Iris pigment epithelial cell (primary cell): ENCODE results near the gene DNAJB6.

ENCODE experiments used
- DNase-seq: peaks from one replicate; pipeline ENCODE4 v3.0.0-alpha.2; 2011; ENCODE audit warnings: low read depth

The DNAJB6 gene

GRCh38 chr7:157409753-157410727, 73.2 kb downstream of the DNAJB6 start:
- DNase-seq = no peak

DNA sequence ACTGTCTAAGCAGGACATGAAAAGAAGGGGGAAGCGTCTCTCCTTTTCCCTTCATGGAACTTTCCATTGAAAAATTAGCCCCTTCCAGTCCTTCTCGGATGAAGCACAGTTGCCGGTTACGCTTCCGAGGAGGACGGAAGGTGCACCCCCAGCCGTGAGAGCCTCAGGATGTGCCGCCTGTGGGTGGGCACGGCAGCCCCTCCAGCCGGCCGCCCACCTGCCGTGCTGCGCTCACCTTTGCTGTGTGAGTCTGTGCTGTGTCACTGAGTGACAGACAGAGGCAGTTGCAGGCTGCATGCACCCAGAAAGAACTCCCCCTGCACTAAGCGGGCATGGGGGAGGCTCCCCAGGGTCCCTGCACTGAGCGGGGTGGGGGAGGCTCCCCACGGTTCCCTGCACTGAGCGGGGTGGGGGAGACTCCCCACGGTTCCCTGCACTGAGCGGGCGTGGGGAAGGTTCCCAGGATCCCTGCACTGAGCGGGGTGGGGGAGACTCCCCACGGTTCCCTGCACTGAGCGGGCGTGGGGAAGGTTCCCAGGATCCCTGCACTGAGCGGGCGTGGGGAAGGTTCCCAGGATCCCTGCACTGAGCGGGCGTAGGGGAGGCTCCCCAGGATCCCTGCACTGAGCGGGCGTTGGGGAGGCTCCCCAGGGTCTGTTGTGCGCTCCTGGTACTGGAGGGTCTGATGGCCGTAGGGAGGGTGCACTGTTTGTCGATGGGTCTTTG, 74.2 kb downstream of the DNAJB6 start:
- no peak for DNase-seq

GRCh38 chr7:157411580-157411979, 74.8 kb downstream of the DNAJB6 start:
- peak; percentile 43 for DNase-seq

DNA sequence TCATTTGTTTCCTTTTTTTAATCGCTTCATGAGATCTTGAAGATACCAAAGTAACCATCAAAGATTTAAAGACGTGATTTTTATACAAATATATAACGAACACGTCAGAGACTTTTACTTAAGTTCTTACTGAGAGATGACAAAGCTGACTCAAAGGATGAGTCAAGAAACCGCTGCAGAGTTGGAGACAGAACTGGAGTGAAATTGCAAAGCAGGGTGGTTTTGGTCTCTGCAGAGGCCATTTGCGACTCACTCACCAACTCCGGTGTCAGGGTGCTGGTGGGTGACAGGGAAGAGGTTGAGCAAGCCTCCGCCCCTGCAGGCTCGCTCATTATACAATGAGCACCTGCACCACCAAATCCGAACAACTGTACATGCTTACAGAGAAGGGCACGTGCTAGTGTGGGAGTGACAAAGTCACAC, 75.2 kb downstream of the DNAJB6 start:
- peak; percentile 91 for DNase-seq

GRCh38 chr7:157412491-157413180, 75.8 kb downstream of the DNAJB6 start:
- no peak for DNase-seq

- no peak for DNase-seq
Observed at GRCh38 chr7:157413881-157414701, 77.3 kb downstream of the DNAJB6 start.

DNA sequence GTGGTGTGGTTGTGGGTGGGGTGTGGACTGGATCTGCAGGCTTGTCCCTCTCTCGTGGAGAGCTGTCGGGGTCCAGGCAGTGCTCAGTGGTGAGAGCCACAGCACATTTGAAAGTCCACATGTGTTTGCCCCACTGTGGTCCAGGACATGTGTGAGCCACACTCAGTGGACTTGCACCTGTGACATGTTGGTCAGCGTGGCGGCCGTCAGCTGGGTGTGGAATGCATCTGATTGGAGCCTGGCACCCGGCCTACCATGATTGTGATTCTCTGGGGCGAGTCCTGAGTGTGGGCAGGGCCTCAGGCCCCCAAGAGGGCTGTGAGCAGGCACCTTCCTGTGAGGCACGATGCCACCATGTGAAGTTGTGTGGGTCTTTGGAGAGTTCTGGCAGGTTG, 77.9 kb downstream of the DNAJB6 start:
- DNase-seq = no peak

DNA sequence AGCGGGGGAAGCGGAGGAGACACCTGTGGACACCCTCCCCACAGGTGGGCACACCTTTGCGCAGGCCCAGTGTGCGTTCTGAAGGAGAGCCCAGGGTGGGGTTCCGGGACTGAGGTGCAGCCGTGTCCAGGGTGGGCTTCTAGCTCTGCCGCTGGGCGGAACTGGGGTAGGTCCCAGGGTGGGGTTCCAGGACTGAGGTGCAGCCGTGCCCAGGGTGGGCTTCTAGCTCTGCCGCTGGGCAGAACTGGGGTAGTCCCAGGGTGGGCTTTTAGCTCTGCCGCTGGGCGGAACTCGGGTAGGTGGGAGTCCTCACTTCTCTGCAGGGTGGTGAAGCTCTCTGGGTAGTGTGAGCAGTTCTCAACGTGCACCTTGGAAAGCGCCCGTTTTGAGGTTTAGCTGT, 78.7 kb downstream of the DNAJB6 start:
- DNase-seq = no peak

DNA sequence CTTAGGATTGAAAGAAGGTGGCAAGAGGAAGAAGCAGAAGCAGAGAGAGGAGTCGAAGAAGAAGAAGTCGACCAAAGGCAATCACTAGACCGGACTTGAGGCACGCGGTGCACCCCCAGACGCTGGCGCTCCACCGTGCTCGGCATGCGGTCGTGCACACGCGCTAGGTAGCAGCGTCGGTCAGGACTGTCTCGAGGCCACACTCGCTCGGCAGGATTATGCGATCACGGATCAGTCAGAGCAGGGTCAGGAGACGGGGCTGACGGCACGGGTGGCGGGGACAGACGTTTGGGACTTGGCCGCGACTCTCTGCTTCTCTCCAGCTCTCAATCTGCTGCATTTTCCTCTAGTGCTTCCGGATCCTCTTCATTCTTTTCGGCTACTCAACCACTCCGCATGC, 79.2 kb downstream of the DNAJB6 start:
- DNase-seq = no peak

DNA sequence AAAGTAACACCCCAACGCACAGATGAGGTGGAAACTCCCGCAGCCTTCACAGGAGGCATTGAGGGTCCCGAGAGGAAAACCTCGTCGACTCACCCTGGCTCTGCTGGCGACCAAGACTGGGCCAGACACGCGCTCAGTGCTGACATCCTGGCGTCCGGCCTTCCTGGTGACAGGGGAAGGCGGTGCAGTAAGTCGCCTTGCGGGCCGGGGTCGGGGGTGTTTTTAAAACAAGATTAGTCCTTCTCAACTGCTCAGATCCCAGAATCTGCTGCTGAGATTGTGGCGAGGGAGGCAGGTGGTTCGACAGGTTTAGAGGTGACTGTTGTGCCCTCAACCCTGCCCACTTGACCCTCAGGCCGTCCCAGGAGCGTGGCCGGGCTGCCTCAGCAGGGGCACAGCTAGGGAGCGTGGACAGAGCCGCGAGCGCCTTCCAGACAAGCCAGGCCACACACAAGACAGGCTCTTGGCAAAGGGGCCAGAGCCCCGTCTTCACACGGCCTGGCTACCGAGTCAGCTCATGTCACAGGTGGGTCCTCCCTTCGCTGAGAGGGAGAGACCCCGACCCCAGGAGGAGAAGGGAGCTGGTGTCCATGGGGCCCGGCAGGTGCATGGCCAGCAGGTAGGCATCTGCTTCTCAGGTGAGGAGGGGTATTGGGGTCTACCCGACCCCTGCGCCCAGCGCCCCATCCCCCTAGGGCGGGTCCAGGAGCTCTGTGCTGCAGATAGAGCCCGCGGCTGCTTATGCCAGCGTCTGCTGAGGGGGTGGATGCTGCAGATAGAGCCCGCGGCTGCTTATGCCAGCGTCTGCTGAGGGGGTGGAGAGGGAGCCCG, 81.6 kb downstream of the DNAJB6 start:
- DNase-seq = no peak

DNA sequence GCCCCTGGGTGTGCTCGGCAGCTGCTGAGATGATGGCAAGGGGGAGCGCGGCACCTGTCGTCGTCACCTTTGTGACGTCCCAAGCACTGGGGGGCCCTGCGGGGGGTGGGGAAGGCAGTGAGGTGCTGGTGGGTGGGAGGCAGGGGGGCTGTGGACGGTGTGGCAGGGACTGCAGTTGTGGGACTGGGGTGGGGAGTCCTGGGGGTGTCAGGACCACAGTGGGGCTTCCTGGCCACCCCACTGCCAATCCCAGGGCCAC, 82.2 kb downstream of the DNAJB6 start:
- DNase-seq = no peak

DNA sequence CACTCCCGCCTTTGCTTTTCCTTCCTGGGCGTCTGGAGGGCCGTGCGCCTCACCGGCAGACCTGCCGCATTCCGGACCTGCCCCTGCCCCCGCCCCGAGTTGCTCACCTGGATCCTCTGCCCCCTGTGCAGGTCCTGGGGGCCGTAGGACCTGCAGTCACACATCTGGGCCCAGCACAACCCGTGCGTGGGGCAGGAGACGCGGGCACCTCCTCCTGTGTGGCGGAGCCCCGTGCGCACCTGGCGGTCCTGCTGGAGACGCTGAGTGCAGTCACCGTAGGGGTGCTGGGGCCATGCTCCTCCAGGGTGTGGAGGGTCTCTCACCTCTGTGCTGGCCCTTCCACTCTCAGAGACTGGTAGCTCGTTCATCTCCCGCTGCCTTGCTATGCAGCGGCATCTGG, 85.5 kb downstream of the DNAJB6 start:
- no peak for DNase-seq

DNA sequence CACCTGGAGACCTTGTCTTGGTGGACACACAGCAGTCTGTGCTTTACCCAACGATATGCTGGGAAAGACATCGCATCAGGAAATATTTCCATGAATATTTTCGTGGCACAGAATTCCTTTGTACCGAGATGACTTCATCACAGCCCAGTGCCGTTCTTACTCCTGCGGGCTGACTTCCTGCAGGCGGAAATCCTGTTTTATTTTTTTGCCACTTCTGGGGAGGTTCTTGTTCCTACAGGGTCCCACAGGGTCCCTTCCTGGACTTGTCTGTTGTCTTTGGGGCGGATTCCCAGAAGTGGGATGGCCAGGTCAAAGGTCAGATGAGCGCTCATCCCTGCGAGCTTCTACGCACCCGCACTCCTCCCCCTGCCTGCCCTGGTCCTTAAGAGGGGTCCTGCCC, 86.5 kb downstream of the DNAJB6 start:
- DNase-seq = peak; percentile 21

DNA sequence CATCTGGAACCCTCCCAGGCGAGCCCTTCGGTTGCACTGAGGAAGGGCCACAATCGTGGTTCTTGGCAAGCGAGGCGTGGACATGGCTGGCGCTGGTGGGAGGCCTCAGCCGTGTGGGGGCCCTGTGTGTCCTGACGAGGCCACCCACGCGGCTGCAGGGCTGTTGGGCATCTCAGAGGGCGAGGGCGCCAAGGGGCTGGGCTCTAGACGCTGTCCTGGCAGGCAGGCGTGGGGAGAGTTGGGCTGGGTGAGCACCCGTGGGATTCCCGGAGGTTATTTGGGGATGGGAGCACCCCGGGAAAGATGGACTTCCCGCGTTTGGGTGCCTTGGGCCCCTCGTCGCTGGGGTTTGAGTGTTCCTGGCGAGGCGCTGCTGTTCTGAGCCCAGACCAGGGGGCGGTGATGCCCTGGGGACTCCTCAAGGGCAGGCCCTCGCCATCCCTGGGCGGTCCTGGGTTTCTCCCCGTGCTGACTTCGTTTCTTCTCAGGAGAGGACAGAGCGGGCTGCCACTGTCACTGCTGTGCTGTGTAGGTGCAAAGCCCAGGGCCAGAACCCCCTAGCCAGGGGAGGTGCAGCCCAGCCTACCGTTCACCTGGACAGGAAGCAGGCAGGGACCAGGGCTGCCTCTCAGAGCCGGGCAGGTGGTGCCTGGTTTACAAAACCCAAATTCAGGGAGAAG, 87.2 kb downstream of the DNAJB6 start:
- DNase-seq = no peak

GRCh38 chr7:157425137-157425731, 88.4 kb downstream of the DNAJB6 start:
- no peak for DNase-seq

GRCh38 chr7:157425761-157426160, 89.0 kb downstream of the DNAJB6 start:
- DNase-seq = no peak

DNA sequence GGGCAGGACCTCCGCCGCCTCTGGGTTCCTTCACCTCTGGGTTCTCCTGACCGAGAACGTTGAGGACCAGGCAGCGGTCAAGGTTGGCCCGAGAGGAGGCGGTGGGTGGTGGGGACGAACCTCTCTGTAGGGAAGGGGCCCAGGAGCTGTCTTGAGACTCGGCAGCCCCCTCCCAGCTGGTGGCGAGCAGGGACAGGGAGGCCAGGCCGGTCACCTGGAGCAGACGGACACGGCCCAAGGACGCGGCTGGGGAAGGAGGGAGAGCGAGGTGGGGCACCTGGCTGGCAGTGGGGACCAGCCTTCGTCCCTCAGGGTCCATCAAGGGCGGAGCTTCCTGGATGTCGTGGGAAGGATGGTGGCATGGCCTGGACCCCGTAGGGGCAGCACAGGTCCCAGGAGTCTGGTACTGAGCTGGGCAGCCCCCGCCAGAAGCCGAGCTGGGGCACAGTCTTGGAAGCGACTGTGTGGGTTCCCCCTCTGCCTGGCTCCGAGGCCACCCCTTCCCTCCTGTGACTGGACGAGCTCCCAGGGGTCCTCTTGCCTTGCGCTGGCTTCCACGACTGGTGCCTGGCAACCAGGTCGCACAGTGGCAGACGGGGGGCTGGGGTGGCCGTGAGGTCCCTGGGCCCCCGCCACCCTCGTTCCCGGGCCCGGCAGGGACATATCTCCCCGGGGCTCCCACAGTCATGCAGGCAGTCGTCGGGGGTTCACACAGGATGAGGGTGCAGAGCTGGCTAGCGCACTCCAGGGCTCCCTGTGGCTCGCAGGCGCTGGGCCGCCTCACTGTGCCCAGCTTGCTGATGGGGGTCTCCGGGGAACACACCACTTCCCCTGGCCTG, 89.9 kb downstream of the DNAJB6 start:
- DNase-seq = no peak

DNA sequence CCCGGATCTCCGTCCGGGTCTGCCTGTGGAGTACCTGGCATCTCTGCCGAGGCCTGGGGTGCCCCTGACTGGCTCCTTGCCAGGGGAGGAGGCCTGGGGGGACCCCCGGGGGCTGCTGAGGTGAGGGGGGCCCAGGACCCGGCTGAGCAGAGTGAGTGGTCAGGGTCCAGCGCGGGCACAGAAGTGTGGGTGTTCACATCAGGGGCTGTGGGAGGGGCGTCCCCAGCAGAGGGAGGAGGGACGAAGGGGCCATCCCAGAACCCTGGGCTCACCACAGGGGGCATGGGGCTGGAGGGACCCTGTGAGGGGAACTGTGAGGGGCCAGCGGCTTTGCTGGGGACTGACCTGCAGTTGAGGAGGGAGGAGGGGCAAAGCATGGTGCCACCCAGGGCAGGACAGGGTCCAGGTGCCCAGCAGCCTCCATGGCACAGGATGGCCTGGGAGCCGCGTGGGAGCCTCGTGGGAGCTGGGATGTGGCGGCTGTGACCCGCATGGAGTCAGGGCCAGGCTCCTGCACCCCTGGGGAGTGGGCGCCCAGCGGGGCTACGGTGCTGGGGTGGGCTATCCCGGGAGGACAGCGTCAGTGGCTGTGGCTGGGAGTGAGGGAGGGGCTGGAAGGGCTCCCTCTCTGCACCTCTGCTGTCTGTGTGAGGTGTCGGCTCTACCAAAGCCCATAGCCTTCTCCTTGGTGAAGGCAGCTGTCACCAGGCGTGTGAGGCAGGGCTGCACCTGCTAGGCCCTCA, 91.2 kb downstream of the DNAJB6 start:
- DNase-seq = no peak
